CD4-positive, alpha-beta T cell treated with Interleukin-4 for 1 hour (primary cell): ENCODE results near the gene CBFA2T3.
A peak's percentile ranks its signal among the peaks of the same experiment; 100 is the strongest.

ENCODE experiments used
- DNase-seq, 2 donors: peaks; one replicate each; pipeline ENCODE4 v3.0.0-alpha.2; 2020 to 2022

The CBFA2T3 gene

GRCh38 chr16:88995746-88996535 is 18.9 kb upstream of the CBFA2T3 start:
- DNase-seq: no peak

DNA sequence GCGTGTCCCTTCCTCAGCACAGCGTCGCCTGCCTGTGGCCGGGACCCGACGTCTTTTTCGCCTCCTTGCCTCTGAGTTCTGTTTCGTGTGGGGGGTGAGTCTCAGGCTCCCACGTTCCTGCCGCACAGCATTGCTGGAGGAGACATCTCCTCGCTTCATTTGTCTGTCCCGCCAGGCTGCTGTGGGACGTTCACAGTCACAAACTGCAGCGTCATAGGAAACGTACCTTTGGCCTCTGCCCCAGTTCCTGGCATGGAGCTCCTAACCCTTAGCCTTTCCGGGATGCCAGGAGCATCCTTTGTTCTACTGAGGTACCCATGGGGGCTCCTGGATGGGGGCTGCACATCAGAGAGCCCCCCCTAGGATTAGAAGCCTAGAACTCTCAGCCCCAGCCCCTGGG is 18.2 kb upstream of the CBFA2T3 start:
- DNase-seq: no peak

DNA sequence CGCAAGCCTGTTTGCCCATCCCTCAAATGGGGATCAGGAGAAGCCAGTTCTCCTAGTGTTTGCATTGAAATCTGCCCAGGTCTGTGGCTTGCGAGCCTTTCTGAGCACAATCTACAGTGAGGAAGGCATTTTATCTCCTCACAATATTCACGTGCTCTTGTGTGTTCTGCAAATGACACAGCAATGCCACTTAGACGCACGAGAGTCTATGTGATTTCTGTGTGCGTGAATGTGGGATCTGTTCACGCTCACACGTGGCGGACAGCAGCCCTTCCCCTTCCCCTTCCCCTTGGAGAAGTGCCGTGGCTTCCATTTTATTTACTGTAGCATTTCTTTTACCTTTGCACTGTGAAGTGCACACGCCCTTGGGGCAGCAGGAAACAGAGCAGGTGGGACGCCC is 17.7 kb upstream of the CBFA2T3 start:
- DNase-seq: no peak

DNA sequence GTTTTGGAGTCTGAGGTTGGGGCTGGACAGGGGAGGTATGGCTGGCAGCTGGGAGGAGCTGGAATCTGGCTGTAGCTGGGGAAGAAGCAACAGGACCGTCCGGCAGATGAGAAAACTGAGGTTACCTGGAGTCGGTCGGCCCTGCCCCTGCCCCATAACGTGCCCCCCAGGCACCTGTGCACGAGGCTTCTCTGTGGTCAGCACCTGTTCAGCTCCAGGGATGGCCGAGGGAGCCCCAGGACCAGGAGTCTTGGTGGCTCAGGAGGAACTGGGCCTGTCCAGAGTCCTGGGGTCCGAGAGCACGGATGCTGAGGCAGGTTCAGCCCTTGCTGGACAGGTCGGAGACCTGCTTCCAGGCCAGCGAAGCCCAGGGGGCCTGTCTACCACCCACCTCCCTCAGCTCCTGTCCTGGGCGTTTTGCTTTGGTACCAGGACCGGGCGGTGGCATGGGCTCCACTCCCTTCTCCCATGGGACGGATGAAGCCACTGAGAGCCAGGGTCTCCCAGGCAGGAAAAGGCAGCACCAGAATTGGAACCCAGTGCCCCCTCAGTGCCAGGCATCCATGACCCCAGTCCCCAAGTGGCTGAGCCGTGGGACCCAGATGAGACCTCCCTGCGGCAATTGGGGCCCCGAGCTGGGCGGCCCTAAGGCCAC is 17.1 kb upstream of the CBFA2T3 start:
- no peak for DNase-seq

GRCh38 chr16:88993166-88993761 is 16.3 kb upstream of the CBFA2T3 start:
- DNase-seq: no peak

DNA sequence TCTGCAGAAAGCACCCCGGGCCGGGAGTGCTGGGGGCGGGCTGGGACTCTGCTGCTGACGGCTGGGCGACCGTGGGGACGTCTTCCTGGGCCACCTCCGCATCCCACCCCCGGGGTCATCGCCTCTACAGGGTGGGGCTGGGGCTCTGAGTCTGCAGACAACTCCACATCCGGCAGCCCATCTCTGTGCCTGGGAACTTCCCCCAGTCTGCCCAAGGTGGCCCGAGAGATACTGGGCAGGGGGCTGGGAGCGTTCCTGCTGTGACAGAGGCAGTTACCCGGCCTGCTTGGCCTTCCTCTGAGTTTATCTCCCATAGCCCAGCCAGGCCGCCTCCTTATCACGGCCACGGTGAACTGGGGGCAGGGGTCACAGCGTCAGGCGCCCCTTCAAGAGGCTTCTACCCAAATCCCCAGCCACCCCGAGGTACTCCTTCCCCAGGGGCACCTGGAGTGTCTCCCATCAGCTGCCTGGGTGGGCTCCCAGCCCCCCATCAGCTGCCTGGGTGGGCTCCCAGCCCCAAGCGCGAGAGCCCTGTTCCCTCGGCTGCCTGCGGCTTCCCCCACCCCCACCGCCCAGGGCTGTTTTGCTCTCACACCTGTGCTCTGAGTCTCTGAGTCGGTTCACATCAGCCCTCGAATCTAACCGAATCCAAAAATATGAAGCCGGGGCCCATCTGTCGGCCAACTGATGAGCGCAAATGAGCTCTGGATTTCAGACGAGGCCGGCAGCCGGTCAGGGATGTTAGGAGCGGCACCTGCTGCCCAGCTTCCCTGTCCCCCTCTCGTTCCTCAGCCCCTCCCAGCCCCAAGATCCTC is 15.6 kb upstream of the CBFA2T3 start:
- DNase-seq: no peak

DNA sequence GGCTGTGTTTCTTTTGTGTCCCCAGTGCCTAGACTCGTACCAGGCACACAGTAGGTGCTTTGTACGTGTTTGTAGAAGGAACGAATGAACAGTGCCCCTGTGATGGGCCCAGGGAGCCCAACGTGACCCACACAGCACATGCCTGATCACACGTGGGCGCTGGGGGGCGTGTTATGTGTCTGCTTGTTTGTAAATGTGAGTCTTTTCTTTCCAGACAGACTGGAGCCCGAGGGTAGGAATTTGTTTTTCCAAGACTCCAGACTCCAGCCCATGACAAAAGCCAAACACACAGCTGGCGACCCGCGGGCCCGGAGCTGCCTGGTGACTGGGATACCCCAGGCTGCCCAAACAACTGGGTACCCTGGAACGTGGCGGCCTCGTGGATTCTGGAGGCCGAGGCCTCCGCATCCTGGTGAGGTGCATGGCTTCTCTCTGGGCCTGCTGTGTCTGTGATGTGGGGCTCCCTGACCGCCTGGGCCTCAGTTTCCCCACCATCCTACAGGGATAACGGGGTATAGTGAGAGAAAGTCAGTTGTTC is 14.9 kb upstream of the CBFA2T3 start:
- DNase-seq: no peak

DNA sequence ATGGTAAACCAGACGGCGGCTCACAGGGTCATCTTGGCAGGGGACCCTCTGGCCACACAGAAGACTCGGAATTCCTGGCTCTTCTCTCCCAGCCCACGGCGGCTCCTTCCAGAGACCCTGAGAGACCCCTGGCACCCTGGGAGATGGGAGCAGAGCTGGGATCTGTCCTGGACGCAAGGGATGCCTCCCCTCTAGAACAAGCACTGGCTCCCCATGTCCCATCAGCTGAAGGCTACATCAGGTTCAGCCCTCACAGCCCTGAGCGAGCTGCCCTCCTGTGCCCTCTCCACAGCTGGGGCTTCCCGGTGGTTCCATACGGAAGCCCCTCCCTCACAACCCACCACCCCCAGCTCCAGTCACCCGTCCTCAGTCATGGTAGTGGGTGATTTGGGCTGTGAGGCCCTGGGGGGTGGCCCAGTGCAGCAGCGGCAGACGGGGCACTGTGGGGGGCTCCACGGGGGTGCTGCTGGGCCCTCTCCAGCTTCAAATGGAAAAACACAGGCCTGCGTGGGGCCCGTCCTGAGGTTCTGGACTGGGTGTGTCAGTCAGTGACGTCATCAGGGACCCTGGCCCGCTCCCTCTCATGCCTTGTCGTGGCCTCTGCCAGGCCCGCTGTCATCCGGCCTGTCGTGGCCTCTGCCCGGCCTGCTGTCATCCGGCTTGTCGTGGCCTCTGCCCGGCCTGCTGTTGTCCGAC is 13.0 kb upstream of the CBFA2T3 start:
- no peak for DNase-seq

DNA sequence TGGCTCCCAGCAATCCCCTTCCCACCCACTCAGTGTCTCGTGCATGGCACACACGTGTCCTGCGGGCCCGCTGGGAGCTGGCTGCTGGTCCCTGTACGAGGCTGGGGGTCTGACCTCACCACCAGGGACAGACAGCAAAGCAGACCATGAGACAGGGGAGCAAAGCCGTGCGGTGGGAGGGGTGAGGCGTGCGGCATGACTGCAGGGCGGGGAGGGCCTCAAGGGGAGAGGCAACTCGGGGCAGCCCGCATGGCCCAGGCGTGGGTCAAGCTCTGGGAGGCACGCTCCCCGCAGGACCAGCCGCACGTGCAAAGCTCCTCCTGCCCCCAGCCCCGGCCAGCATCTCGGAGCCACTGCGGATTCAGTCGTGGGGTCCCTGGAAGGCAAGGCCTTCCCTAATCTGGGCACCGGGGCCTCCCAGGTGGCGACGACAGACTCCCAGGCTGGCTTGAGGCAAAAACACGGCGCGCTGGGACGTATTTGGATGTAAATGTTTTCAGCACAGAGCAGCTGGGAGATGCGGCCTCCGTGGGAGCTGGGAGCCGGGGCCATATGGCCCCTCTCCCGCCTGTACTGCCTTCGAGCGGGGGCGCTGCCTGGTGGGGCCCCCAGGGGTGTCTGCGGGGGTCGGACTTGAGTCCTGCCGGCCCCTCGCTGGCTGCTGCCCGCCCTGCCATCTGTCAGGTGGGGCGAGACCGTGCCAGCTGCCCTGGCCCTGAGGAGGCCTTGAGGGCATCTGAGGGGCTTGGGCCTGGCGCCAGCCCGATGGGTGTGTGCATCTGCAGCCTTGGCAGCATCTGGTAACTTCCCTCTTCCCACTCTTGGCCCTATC is 12.2 kb upstream of the CBFA2T3 start:
- no peak for DNase-seq

- DNase-seq: no peak
Observed at GRCh38 chr16:88985521-88985920, 8.5 kb upstream of the CBFA2T3 start.

DNA sequence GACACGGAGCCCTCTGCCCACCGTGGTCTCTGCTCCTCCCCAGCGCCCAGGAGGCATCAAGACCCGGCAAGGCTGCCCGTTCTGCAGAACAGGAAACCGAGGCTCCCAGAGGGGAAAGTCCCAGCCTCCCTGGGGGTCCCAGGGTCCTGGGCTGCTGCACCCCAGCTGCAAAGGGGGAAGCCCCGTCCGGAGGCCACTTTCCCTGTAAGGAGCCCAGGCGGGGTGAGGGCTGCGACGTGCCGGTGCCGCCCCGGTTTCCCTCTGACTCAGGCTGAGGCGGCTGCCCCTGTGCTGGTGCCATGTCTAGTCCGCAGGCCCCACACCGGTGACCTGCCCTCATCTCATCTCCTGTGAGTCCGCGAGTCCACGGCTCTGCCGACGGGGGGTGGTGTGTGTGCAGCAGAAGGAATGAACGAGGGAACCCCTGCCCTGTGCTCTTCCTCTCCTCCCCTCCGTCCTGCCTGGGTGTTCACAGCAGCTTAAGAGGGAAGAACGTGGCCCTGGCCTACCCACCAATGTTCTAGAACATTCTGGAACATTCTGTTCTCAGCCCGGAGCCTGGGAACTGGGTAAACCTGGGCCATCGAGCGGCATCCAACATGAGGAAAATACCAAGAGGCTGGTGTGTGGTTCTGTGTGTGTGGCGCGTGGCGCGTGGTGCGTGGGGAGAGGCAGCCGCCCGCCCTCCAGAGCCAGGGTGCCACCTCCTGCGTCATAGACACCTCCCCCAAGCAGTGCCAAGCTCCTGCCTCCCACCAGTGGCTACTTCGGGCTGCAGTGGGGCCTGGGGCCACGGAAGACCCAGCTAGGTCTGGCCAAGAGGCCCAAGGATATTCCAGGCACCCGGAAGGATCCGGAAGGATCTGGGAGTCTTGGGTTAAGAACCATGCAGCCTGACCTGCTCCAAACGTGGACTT is 7.0 kb upstream of the CBFA2T3 start:
- peak in 1 of 2 donors; percentile 58 for DNase-seq

- no peak for DNase-seq
Observed at GRCh38 chr16:88983165-88983564, 6.2 kb upstream of the CBFA2T3 start.

- no peak for DNase-seq
Observed at GRCh38 chr16:88982286-88983084, 5.5 kb upstream of the CBFA2T3 start.

DNA sequence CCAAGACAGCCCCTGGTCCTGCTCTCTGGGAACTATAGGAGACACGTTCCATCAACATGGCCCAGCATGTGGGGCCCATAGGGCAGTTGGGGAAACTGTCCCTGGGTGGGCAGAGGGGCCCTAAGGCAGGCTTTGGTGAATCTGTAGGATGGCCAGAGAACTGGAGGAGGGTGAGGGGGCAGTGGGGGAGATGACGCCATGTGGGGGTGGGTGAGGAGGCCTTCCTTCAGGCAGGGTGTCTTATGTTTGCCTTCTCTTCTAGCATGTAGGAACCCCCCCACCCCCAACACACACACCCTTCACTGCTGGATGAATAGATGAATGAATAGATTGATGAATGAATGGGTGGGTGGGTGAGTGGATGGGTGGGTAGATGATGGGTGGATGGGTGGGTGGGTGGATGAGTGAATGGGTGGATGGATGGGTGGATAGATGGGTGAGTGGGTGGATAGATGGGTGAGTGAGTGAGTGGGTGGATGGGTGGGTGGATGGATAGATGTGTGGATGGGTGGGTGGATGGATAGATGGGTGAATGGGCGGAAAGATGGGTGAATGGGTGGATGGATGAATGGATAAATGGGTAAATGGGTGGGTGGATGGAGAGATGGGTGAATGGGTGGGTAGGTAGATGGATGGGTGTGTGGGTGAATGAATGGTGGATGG is 2.5 kb upstream of the CBFA2T3 start:
- DNase-seq: no peak

DNA sequence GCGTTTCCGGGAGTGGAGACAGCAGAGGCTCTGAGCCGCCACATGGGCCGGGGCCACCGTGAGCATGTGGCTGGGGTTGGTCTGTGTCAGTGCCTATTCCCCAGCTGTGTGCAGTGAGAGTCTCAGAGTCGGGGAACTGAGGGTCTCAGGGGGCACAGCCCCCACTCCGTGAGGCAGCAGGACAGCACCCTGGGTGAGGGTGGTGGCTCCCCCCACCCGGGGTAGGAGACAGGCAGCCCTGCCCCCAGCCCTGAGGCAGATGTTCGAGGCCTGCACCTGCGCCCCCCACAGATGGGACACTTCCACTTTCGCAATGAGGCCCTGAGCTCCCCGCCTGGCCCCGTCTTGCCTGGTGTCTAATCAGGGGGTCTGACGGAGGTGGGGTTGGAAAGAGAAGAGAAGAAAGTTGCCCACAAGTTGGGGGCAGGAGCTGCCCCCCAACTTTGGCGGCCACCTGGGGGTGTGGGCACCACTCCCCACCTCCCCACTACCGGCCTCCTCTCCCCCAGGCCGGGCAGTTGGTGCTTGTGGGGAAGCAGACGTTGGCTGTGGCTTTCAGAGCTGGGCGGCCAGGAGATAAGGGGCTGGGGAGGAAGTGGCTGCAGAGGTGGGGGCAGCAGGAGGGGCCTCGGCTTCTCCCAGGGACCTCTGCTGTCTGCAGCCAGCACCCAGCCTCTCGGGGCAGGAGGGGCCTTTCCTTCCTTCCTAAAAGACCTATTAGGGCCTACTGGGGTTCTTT is 1.8 kb upstream of the CBFA2T3 start:
- peak in 1 of 2 donors; percentile 54 for DNase-seq

GRCh38 chr16:88977812-88978607 is 1.0 kb upstream of the CBFA2T3 start:
- no peak for DNase-seq

GRCh38 chr16:88976366-88977017 is 515 bp downstream of the CBFA2T3 start:
- no peak for DNase-seq
